Measurements from ENCODE around the gene KL.
A peak's percentile ranks its signal among the peaks of the same experiment; 100 is the strongest.

KL gene

GRCh38 chr13:33101835-33102234 is 85.6 kb downstream of the KL start:
- TF ChIP-seq TAF1 (IDR thresholded peaks at IDR 0.05; ENCODE audit: low read depth, low read length) (no peak), POLR2A (IDR thresholded peaks at IDR 0.05; ENCODE audit: low read depth, low read length) (no peak), SPI1 (IDR thresholded peaks at IDR 0.05; ENCODE audit: low read depth, low read length) (no peak), PAX5 (IDR thresholded peaks at IDR 0.05; ENCODE audit: insufficient read depth, low read length, severe bottlenecking) (no peak), POLR2AphosphoS5 (IDR thresholded peaks at IDR 0.05; ENCODE audit: low read depth, low read length) (no peak), POU2F2 (IDR thresholded peaks at IDR 0.05; ENCODE audit: low read depth, low read length) (no peak)
- FAIRE-seq (peak; percentile 16), DNase-seq (ENCODE audit: insufficient read length, low spot score) (no peak)

GRCh38 chr13:33103457-33103856 is 87.2 kb downstream of the KL start:
- FAIRE-seq = no peak
- DNase-seq (ENCODE audit: insufficient read length, low spot score) = no peak
- no peak for TF ChIP-seq SPI1 (IDR thresholded peaks at IDR 0.05; ENCODE audit: low read depth, low read length)
- TF ChIP-seq PAX5 (IDR thresholded peaks at IDR 0.05; ENCODE audit: insufficient read depth, low read length, severe bottlenecking) = no peak
- TF ChIP-seq POLR2AphosphoS5 (IDR thresholded peaks at IDR 0.05; ENCODE audit: low read depth, low read length) = no peak
- no peak for TF ChIP-seq POU2F2 (IDR thresholded peaks at IDR 0.05; ENCODE audit: low read depth, low read length)
- TF ChIP-seq POLR2A (IDR thresholded peaks at IDR 0.05; ENCODE audit: low read depth, low read length) = no peak

GRCh38 chr13:33105387-33106005 is 89.3 kb downstream of the KL start:
- TF ChIP-seq POLR2A (IDR thresholded peaks at IDR 0.05; ENCODE audit: low read depth, low read length) (no peak), SPI1 (IDR thresholded peaks at IDR 0.05; ENCODE audit: low read depth, low read length) (peak; percentile 95), POLR2AphosphoS5 (IDR thresholded peaks at IDR 0.05; ENCODE audit: low read depth, low read length) (no peak), PAX5 (IDR thresholded peaks at IDR 0.05; ENCODE audit: insufficient read depth, low read length, severe bottlenecking) (no peak)
- peak; percentile 33 for FAIRE-seq
- no peak for DNase-seq (ENCODE audit: insufficient read length, low spot score)

- TF ChIP-seq TAF1 (IDR thresholded peaks at IDR 0.05; ENCODE audit: low read depth, low read length) = no peak
- no peak for TF ChIP-seq POU2F2 (IDR thresholded peaks at IDR 0.05; ENCODE audit: low read depth, low read length)
- TF ChIP-seq POLR2AphosphoS5 (IDR thresholded peaks at IDR 0.05; ENCODE audit: low read depth, low read length) = no peak
- peak; percentile 44; the same call in 1 of the 2 replicates for TF ChIP-seq SPI1 (IDR thresholded peaks at IDR 0.05; ENCODE audit: low read depth, low read length)
- no peak for TF ChIP-seq POLR2A (IDR thresholded peaks at IDR 0.05; ENCODE audit: low read depth, low read length)
- TF ChIP-seq PAX5 (IDR thresholded peaks at IDR 0.05; ENCODE audit: insufficient read depth, low read length, severe bottlenecking) = no peak
- DNase-seq (ENCODE audit: insufficient read length, low spot score) (no peak), FAIRE-seq (peak; percentile 55)
Measured at GRCh38 chr13:33106656-33107360, 90.6 kb downstream of the KL start.

GRCh38 chr13:33107361-33107760 is 91.1 kb downstream of the KL start:
- peak; percentile 20 for FAIRE-seq
- no peak for DNase-seq (ENCODE audit: insufficient read length, low spot score)
- TF ChIP-seq POU2F2 (IDR thresholded peaks at IDR 0.05; ENCODE audit: low read depth, low read length) (no peak), SPI1 (IDR thresholded peaks at IDR 0.05; ENCODE audit: low read depth, low read length) (no peak), POLR2A (IDR thresholded peaks at IDR 0.05; ENCODE audit: low read depth, low read length) (no peak), TAF1 (IDR thresholded peaks at IDR 0.05; ENCODE audit: low read depth, low read length) (no peak), POLR2AphosphoS5 (IDR thresholded peaks at IDR 0.05; ENCODE audit: low read depth, low read length) (no peak), PAX5 (IDR thresholded peaks at IDR 0.05; ENCODE audit: insufficient read depth, low read length, severe bottlenecking) (no peak)

- FAIRE-seq = no peak
- DNase-seq (ENCODE audit: insufficient read length, low spot score) = no peak
- TF ChIP-seq SPI1 (IDR thresholded peaks at IDR 0.05; ENCODE audit: low read depth, low read length) (no peak), POLR2A (IDR thresholded peaks at IDR 0.05; ENCODE audit: low read depth, low read length) (no peak)
Measured at GRCh38 chr13:33108620-33109019, 92.4 kb downstream of the KL start.

GRCh38 chr13:33109271-33109697 is 93.1 kb downstream of the KL start:
- DNase-seq (ENCODE audit: insufficient read length, low spot score) (no peak), FAIRE-seq (no peak)
- no peak for TF ChIP-seq POLR2A (IDR thresholded peaks at IDR 0.05; ENCODE audit: low read depth, low read length)
- peak; percentile 69; the same call in 1 of the 2 replicates for TF ChIP-seq POU2F2 (IDR thresholded peaks at IDR 0.05; ENCODE audit: low read depth, low read length)

- no peak for TF ChIP-seq PAX5 (IDR thresholded peaks at IDR 0.05; ENCODE audit: insufficient read depth, low read length, severe bottlenecking)
- TF ChIP-seq POU2F2 (IDR thresholded peaks at IDR 0.05; ENCODE audit: low read depth, low read length) = no peak
- no peak for TF ChIP-seq SPI1 (IDR thresholded peaks at IDR 0.05; ENCODE audit: low read depth, low read length)
- TF ChIP-seq TAF1 (IDR thresholded peaks at IDR 0.05; ENCODE audit: low read depth, low read length) = no peak
- TF ChIP-seq POLR2A (IDR thresholded peaks at IDR 0.05; ENCODE audit: low read depth, low read length) = no peak
- no peak for TF ChIP-seq POLR2AphosphoS5 (IDR thresholded peaks at IDR 0.05; ENCODE audit: low read depth, low read length)
- no peak for DNase-seq (ENCODE audit: insufficient read length, low spot score)
- FAIRE-seq = peak; percentile 82
Measured at GRCh38 chr13:33109801-33110200, 93.6 kb downstream of the KL start.

- no peak for FAIRE-seq
- no peak for TF ChIP-seq POLR2A (IDR thresholded peaks at IDR 0.05; ENCODE audit: low read depth, low read length)
- no peak for TF ChIP-seq SPI1 (IDR thresholded peaks at IDR 0.05; ENCODE audit: low read depth, low read length)
- TF ChIP-seq POLR2AphosphoS5 (IDR thresholded peaks at IDR 0.05; ENCODE audit: low read depth, low read length) = no peak
- DNase-seq (ENCODE audit: insufficient read length, low spot score) = no peak
Measured at GRCh38 chr13:33110386-33110712, 94.1 kb downstream of the KL start.

- FAIRE-seq (peak; percentile 78), DNase-seq (ENCODE audit: insufficient read length, low spot score) (no peak)
- TF ChIP-seq SPI1 (IDR thresholded peaks at IDR 0.05; ENCODE audit: low read depth, low read length) (peak; percentile 97), POU2F2 (IDR thresholded peaks at IDR 0.05; ENCODE audit: low read depth, low read length) (no peak), POLR2AphosphoS5 (IDR thresholded peaks at IDR 0.05; ENCODE audit: low read depth, low read length) (no peak), TAF1 (IDR thresholded peaks at IDR 0.05; ENCODE audit: low read depth, low read length) (no peak), POLR2A (IDR thresholded peaks at IDR 0.05; ENCODE audit: low read depth, low read length) (no peak), PAX5 (IDR thresholded peaks at IDR 0.05; ENCODE audit: insufficient read depth, low read length, severe bottlenecking) (no peak)
Measured at GRCh38 chr13:33110713-33111413, 94.6 kb downstream of the KL start.
